ENCODE measurements around the gene GPC6.

DNA sequence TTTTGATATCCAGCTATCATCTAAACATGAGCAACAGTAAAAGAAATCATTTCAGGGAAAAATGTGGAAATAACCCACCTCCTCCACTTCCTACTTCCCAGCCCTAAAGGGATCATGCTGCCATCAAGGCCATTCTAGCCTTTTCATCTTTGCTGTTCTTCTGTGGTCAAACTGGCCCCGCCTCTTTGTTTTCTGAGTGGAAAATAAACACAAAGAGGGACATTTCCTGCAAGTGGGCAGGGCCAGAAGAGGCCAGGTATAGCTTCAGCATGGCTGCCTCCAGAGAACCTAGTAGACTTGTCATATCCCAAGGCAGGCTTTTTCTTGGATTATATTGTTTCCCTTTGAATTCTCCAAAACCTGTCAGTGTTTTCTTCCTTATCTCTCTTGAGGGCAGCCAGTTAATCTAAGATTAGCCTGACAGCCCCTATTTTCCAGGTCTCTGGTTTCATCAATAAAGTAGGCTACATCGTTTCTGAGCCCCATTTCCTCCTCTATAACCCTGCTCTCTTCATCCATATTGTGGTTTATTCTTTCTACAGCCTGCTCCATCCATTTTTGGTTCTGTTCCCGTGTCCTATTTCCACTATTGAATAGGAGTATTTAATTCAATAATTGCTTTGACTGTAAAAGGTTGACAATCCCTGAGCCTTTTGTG is 117.6 kb downstream of the GPC6 start:
- TF ChIP-seq EZH2phosphoT487 (IDR thresholded peaks at IDR 0.05; ENCODE audit: low read depth) = no peak
- TF ChIP-seq, protein P1, sequence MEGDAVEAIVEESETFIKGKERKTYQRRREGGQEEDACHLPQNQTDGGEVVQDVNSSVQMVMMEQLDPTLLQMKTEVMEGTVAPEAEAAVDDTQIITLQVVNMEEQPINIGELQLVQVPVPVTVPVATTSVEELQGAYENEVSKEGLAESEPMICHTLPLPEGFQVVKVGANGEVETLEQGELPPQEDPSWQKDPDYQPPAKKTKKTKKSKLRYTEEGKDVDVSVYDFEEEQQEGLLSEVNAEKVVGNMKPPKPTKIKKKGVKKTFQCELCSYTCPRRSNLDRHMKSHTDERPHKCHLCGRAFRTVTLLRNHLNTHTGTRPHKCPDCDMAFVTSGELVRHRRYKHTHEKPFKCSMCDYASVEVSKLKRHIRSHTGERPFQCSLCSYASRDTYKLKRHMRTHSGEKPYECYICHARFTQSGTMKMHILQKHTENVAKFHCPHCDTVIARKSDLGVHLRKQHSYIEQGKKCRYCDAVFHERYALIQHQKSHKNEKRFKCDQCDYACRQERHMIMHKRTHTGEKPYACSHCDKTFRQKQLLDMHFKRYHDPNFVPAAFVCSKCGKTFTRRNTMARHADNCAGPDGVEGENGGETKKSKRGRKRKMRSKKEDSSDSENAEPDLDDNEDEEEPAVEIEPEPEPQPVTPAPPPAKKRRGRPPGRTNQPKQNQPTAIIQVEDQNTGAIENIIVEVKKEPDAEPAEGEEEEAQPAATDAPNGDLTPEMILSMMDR (IDR thresholded peaks at IDR 0.05; ENCODE audit: low read depth, low read length) = no peak
